ENCODE results near the gene GPC6.

- TF ChIP-seq CTCF (IDR thresholded peaks at IDR 0.05): no peak
- TF ChIP-seq POLR2A (IDR thresholded peaks at IDR 0.05): no peak
Measured at GRCh38 chr13:93589788-93590187, 363.2 kb downstream of the GPC6 start.

Measured in vagina (tissue), 2 donors.